ENCODE data around the gene C10orf90.

Gene C10orf90

DNA sequence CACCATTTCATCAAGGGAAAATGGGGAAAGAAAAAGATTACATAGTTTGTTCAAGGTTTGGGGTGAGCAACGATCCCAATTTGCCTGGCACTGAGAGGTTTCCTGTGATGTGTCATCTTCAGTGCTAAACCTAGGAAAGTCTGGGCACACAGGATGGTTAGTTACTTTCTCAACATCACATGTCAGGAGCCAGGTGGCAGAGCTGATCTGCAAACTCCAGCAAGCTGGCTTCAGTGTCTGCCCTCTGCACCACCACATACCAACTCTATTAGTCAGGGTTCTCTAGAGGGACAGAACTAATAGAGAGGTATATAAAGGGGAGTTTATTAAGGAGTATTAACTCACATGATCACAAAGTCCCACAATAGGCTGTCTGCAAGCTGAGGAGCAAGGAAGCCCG, 293.5 kb downstream of the C10orf90 start:
- Histone ChIP-seq H3K36me3 (no peaks in the 10 kb centered on the region), H3K4me3 (ENCODE audit: low read depth, low read length) (no peak overlapping the region), H3K9me3 (ENCODE audit: severe bottlenecking) (no peaks in the 10 kb centered on the region), H3K27me3 (ENCODE audit: insufficient read depth, low read depth, severe bottlenecking) (no peaks in the 10 kb centered on the region), H3K27ac (no peak overlapping the region)
- DNase-seq, result no peak
- TF ChIP-seq, protein P1, sequence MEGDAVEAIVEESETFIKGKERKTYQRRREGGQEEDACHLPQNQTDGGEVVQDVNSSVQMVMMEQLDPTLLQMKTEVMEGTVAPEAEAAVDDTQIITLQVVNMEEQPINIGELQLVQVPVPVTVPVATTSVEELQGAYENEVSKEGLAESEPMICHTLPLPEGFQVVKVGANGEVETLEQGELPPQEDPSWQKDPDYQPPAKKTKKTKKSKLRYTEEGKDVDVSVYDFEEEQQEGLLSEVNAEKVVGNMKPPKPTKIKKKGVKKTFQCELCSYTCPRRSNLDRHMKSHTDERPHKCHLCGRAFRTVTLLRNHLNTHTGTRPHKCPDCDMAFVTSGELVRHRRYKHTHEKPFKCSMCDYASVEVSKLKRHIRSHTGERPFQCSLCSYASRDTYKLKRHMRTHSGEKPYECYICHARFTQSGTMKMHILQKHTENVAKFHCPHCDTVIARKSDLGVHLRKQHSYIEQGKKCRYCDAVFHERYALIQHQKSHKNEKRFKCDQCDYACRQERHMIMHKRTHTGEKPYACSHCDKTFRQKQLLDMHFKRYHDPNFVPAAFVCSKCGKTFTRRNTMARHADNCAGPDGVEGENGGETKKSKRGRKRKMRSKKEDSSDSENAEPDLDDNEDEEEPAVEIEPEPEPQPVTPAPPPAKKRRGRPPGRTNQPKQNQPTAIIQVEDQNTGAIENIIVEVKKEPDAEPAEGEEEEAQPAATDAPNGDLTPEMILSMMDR (IDR thresholded peaks at IDR 0.05; ENCODE audit: low read depth, low read length), result no peak

DNA sequence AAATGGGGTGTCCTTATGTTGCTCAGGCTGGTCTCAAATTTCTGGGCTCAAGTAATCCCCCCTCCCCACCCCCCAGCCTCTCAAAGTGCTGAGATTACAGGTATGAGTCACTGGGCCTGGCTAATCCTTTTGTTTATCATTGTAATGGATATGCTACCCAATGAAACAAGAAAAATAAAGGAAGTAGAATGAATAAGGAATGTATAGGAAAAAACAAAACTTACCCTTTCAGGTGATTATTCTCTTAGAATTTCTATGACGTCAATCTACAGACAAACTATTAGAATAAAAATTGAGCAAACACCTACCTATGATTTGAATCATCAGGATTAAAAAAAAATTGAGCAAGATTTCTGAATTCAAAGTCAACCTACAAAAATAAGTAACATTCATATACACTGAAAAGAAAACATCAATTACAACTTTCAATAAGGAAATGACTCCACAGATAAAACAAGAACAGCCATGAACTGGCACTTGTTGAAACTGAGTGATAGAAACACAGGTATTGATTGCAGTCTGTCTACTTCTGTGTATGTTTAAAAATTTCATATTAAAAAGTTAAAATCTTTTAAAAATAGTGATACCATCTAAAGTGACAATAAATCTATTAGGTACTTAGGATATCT, 294.5 kb downstream of the C10orf90 start:
- H3K36me3 ChIP-seq, result no peaks in the 10 kb centered on the region
- H3K27ac ChIP-seq, result no peak overlapping the region
- H3K27me3 ChIP-seq (ENCODE audit: insufficient read depth, low read depth, severe bottlenecking), result no peaks in the 10 kb centered on the region
- TF ChIP-seq, protein P1 (IDR thresholded peaks at IDR 0.05; ENCODE audit: low read depth, low read length), result no peak
- H3K4me3 ChIP-seq (ENCODE audit: low read depth, low read length), result no peak overlapping the region
- no peaks in the 10 kb centered on the region for H3K9me3 ChIP-seq (ENCODE audit: severe bottlenecking)
- no peak for DNase-seq

DNA sequence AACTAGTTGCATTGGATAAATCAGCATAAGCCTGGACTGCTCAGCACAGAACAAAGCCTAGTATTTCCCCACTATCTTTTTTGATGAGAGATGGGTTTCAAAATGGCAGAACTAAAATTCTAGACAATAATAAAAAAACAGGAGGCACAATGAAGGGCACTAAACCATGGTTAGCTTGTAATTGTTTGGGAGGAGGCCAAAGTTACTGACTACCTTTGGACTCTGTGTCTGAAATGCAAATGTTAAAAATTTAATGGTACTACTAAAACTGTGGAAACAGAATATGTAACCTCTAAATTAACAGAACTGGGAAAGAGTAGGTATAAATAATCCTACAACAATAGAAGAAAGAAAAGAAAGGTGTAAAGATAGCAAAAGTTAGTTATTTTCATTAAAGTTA, 295.2 kb downstream of the C10orf90 start:
- no peak overlapping the region for H3K27ac ChIP-seq
- no peaks in the 10 kb centered on the region for H3K9me3 ChIP-seq (ENCODE audit: severe bottlenecking)
- H3K27me3 ChIP-seq (ENCODE audit: insufficient read depth, low read depth, severe bottlenecking), result no peaks in the 10 kb centered on the region
- TF ChIP-seq, protein P1 (IDR thresholded peaks at IDR 0.05; ENCODE audit: low read depth, low read length), result no peak
- DNase-seq, result no peak
- no peaks in the 10 kb centered on the region for H3K36me3 ChIP-seq
- H3K4me3 ChIP-seq (ENCODE audit: low read depth, low read length), result no peak overlapping the region
